Left lung (tissue), 10 donors: ENCODE measurements around the gene DNASE1L3. TPM values are rescaled to one million over a fixed set of nuclear protein-coding genes. Genes with fewer than 3 reads are reported as not detected.

Experiments used
- ATAC-seq: fragments of 200-7000 bp; cut with Tn5 transposase; one replicate; pipeline ENCODE4 v1.9.1; 2020; ENCODE audit warnings: moderate library complexity
- DNase-seq, 4 donors: peaks; one replicate each; pipeline ENCODE4 v3.0.0-alpha.2; 2013 to 2020
- H3K27ac ChIP-seq, 2 donors: fragments of 200-600 bp; sonication (generic) in 1 of 2; one replicate each; pipeline versions ENCODE4 v1.5.0 to v1.8.0; 2020 to 2021
- H3K27me3 ChIP-seq, 2 donors: fragments of 200-600 bp; sonication (generic) in 1 of 2; one replicate each; pipeline versions ENCODE4 v1.5.0 to v1.8.0; 2020 to 2021
- H3K36me3 ChIP-seq, 2 donors: fragments of 200-600 bp; sonication (generic) in 1 of 2; one replicate each; pipeline versions ENCODE4 v1.5.0 to v1.8.0; 2020 to 2021
- H3K4me1 ChIP-seq, 2 donors: fragments of 200-600 bp; one replicate each; pipeline ENCODE4 v1.8.0; 2021
- H3K4me3 ChIP-seq, 2 donors: fragments of 200-600 bp; sonication (generic) in 1 of 2; one replicate each; pipeline versions ENCODE4 v1.5.0 to v1.8.0; 2020 to 2021; ENCODE audit warnings: mild to moderate bottlenecking in 1 of 2
- H3K9me3 ChIP-seq, 2 donors: fragments of 200-600 bp; sonication (generic) in 1 of 2; one replicate each; pipeline versions ENCODE4 v1.5.0 to v1.8.0; 2020 to 2021
- CTCF ChIP-seq, 2 donors: fragments of 200-600 bp; sonication (generic) in 1 of 2; IDR thresholded peaks; one replicate each; pipeline versions ENCODE4 v1.5.0 to v1.8.0; 2021; ENCODE audit warnings: antibody characterized with exemption in 2 of 2
- intact Hi-C, 2 donors: fragments of 100-400 bp; cut with DNase I; formaldehyde crosslinking; loops; one replicate each; pipeline versions ENCODE4 v1.11.2 to v1.14.2; 2022
- polyA plus RNA-seq, 6 donors: library from polyadenylated mRNA; unstranded; fragments of 120-200 nt; gene quantifications; one replicate each; pipeline ENCODE4 v1.2.1, GENCODE V29; 2013; ENCODE audit not compliant: insufficient read length in 6 of 6
- total RNA-seq, 2 donors: library from RNA; stranded (reverse); fragmentation: NEBNext Ultra II Directional; extraction: Animal tissue kit (Norgen Biotek cat#: 25700); gene quantifications; one replicate each; pipeline ENCODE4 v1.2.1, GENCODE V29; 2021
- donor health status: DM: no; HTN: yes; CAD: no.
- donor health status: DM: no; HTN: no; CAD: no.

The DNASE1L3 gene
- total and polyA plus RNA-seq, 8 donors, result 1.00 to 3.0 (median 1.8) TPM

GRCh38 chr3:58188173-58188564, 22.6 kb downstream of the DNASE1L3 start:
- no peaks in the 10 kb centered on the region for H3K27me3 ChIP-seq
- TF ChIP-seq CTCF (IDR thresholded peaks at IDR 0.05), result no peak
- intact Hi-C loops, result no loop called here
- no peaks in the 10 kb centered on the region for H3K9me3 ChIP-seq
- H3K27ac ChIP-seq, result no peak overlapping the region
- ATAC-seq, result no peak
- DNase-seq, result no peak
- H3K36me3 ChIP-seq, result no peaks in the 10 kb centered on the region
- H3K4me3 ChIP-seq, result no peak overlapping the region
- H3K4me1 ChIP-seq, result peaks cover 0 to 6% of the 10 kb centered on the region in 2 donors

GRCh38 chr3:58184982-58185360, 25.8 kb downstream of the DNASE1L3 start:
- intact Hi-C loops, result loop anchor here in 1 of 2 donors (2.0 kb wide), 1 partner anchor 114 kb away; no protein-coding TSS in a partner anchor
- no peak for TF ChIP-seq CTCF (IDR thresholded peaks at IDR 0.05)
- Histone ChIP-seq H3K27ac (no peak overlapping the region), H3K9me3 (no peaks in the 10 kb centered on the region), H3K27me3 (no peaks in the 10 kb centered on the region), H3K4me1 (peaks cover 0 to 6% of the 10 kb centered on the region in 2 donors), H3K4me3 (no peak overlapping the region), H3K36me3 (no peaks in the 10 kb centered on the region)
- ATAC-seq, result no peak
- DNase-seq, result no peak

- no peak overlapping the region for H3K4me3 ChIP-seq
- ATAC-seq (no peak), DNase-seq (no peak)
- H3K27ac ChIP-seq, result no peak overlapping the region
- H3K4me1 ChIP-seq, result peaks cover 0 to 6% of the 10 kb centered on the region in 2 donors
- H3K9me3 ChIP-seq, result no peaks in the 10 kb centered on the region
- no peak for TF ChIP-seq CTCF (IDR thresholded peaks at IDR 0.05)
- intact Hi-C loops, result loop anchor here in 1 of 2 donors (2.0 kb wide), 1 partner anchor 114 kb away; no protein-coding TSS in a partner anchor
- no peaks in the 10 kb centered on the region for H3K27me3 ChIP-seq
- no peaks in the 10 kb centered on the region for H3K36me3 ChIP-seq
Measured at GRCh38 chr3:58184309-58184981, 26.3 kb downstream of the DNASE1L3 start.

- Histone ChIP-seq H3K27me3 (no peaks in the 10 kb centered on the region), H3K27ac (no peak overlapping the region), H3K36me3 (no peaks in the 10 kb centered on the region), H3K9me3 (no peaks in the 10 kb centered on the region), H3K4me3 (no peak overlapping the region), H3K4me1 (peaks cover 0 to 6% of the 10 kb centered on the region in 2 donors)
- no peak for TF ChIP-seq CTCF (IDR thresholded peaks at IDR 0.05)
- DNase-seq (no peak), ATAC-seq (no peak)
- intact Hi-C loops, result loop anchor here in 1 of 2 donors (2.0 kb wide), 1 partner anchor 115 kb away; no protein-coding TSS in a partner anchor
Measured at GRCh38 chr3:58183891-58184290, 26.9 kb downstream of the DNASE1L3 start.

GRCh38 chr3:58183221-58183620, 27.6 kb downstream of the DNASE1L3 start:
- intact Hi-C loops, result no loop called here
- ATAC-seq, result no peak
- Histone ChIP-seq H3K36me3 (no peaks in the 10 kb centered on the region), H3K27ac (no peak overlapping the region), H3K9me3 (no peaks in the 10 kb centered on the region), H3K4me1 (peaks cover 0 to 3% of the 10 kb centered on the region in 2 donors), H3K4me3 (no peak overlapping the region), H3K27me3 (peaks cover 0 to 3% of the 10 kb centered on the region in 2 donors)
- no peak for TF ChIP-seq CTCF (IDR thresholded peaks at IDR 0.05)
- no peak for DNase-seq
